ENCODE data around the gene TRPC4AP. TPM values are rescaled to one million over a fixed set of nuclear protein-coding genes. Genes with fewer than 3 reads are reported as not detected.
"Not testable (repeated sequence)": the region's sequence is repeated elsewhere in the genome, so short reads cannot be mapped to it uniquely, and the experiment has no call there.

The TRPC4AP gene
- total RNA-seq, 2 donors from 2014 or later: 72.8 to 78.6 TPM

DNA sequence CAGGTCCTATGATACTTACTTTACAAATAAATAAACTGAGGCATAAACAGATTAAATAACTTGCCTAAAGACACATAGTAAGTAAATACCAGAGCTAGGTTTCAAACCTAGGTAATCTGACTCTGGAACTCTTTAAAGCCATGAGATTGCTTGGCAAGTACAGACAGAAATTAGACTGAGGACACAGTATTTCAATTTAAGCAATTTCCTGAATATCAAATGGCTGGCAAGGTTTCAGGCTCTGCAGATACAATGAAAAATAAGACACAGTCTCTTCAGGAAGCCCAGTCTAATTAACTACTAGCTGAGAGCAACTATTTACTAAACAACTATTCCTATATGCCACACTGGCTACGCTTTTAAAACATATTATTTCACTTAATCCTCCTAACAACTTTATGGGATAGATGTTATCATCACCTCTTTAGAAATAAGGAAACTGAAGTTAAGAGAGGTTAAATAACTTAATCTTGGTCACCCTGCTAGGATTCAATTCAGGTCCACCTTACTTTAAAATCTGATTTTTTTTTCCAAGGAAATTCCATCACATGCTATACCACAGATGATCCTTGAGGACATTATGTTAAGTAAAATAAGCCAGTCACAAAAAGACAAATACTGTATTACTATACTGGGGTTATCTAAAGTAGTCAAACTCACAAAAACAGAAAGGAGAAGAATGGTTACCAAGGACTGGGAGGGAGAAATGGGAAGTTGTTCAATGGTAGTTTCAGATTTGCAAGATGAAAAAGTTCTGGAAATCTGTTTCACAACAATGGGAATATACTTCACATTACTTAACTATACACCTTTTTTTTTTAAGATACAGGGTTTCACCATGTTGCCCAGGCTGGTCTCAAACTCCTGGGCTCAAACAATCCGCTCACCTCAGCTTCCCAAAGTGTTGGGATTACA is 4.1 kb downstream of the TRPC4AP start:
- Mint-ChIP-seq H3K36me3 (ENCODE audit: insufficient read depth in 2 of 2) (peaks cover 7 to 11% of the 10 kb centered on the region in 2 donors), H3K27me3 (ENCODE audit: low read depth) (no peaks in the 10 kb centered on the region), H3K4me1 (ENCODE audit: low read depth) (peaks cover 64% of the 10 kb centered on the region), H3K4me3 (peak overlapping the region in 1 of 2 donors; percentile 68), H3K27ac (peak overlapping the region; percentile 59), H3K9me3 (no peaks in the 10 kb centered on the region)
- ATAC-seq (replicated peaks in 1 of 2): no peak
- DNase-seq: no peak

DNA sequence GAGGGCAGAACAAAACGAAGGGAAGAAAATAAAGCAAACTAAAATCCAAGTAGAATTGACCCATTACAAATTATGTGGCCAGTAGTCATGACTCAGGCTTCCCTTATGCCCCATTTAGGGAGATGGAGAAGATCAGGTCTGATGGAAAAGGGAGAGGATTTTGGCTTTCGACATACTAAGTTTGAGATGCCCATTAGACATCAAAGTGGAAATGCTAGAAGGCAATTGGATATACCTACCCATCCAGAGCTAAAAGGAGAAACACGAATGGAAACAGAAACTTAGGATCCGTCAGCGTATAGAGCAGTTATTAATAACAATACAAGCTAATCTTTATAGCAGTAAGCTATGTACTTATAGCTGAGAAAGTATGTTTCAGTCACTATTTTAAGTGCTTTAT is 4.8 kb downstream of the TRPC4AP start:
- Mint-ChIP-seq H3K4me3 (peak overlapping the region in 1 of 2 donors; percentile 68), H3K9me3 (no peaks in the 10 kb centered on the region), H3K27ac (peak overlapping the region; percentile 75), H3K27me3 (ENCODE audit: low read depth) (no peaks in the 10 kb centered on the region), H3K36me3 (ENCODE audit: insufficient read depth in 2 of 2) (peaks cover 7 to 11% of the 10 kb centered on the region in 2 donors), H3K4me1 (ENCODE audit: low read depth) (peaks cover 63% of the 10 kb centered on the region)
- DNase-seq (no peak), ATAC-seq (replicated peaks in 1 of 2) (no peak)

DNA sequence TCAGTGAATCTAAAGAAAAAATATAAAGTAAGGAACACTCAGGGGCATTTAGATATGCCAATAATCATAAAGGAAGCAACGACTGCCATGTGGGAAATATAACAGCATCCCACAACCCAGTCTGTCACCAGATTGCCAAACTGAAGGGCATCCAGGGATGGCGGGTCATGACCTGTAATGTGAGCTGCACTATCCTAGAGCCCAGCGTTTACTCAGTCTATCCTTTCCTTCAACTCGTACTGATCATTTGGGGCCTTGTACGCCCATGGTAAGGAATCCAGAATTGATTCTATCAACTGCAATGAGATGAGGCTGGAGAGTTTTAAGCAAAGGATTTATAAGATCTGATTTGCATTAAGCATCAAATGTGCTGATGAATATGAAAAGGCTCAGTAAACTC is 5.3 kb downstream of the TRPC4AP start:
- Mint-ChIP-seq H3K36me3 (ENCODE audit: insufficient read depth in 2 of 2) (peaks cover 7 to 11% of the 10 kb centered on the region in 2 donors), H3K27ac (peak overlapping the region; percentile 75), H3K4me1 (ENCODE audit: low read depth) (peaks cover 65% of the 10 kb centered on the region), H3K9me3 (no peaks in the 10 kb centered on the region), H3K27me3 (ENCODE audit: low read depth) (no peaks in the 10 kb centered on the region), H3K4me3 (peak overlapping the region in 1 of 2 donors; percentile 68)
- DNase-seq (no peak), ATAC-seq (replicated peaks in 1 of 2) (no peak)

DNA sequence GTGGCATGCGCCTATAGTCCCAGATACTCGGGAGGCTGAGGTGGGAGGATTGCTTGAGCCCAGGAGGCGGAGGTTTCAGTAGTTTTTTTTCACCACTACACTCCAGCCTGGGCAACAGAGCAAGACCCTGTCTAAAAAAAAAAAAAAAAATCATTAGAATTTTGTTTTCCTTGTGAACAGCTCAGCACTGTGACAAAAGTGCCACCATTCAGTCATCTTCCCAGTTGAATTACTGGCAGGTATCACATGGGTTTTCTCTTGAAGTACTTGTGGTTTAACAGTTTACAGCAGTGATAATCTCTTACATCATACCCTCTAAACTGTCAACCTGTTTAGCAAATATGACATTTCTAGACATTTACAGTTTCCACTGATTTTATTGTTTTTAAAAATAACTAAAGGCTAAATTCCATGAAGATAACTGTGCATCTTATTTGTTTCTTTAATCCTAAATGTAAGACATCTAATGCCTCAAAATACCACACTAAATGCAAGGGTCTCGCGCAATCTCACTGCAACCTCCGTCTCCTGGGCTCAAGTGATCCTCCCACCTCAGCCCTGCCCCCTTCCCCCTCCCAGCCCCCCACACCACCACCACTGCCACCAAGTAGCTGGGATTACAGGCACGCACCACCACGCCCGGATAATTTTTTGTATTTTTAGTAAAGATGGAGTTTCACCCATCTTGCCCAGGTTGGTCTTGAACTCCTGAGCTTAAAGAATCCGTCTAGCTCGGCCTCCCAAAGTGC is 7.0 kb downstream of the TRPC4AP start:
- Mint-ChIP-seq H3K27me3 (ENCODE audit: low read depth) (no peaks in the 10 kb centered on the region), H3K27ac (peak overlapping the region; percentile 87), H3K36me3 (ENCODE audit: insufficient read depth in 2 of 2) (peaks cover 3 to 8% of the 10 kb centered on the region in 2 donors), H3K9me3 (no peaks in the 10 kb centered on the region), H3K4me1 (ENCODE audit: low read depth) (peaks cover 66% of the 10 kb centered on the region), H3K4me3 (peak overlapping the region; percentile 51 to 69)
- peak in 1 of 2 donors; percentile 37 for DNase-seq
- peak; percentile 94 to 98 for ATAC-seq (replicated peaks in 1 of 2)

DNA sequence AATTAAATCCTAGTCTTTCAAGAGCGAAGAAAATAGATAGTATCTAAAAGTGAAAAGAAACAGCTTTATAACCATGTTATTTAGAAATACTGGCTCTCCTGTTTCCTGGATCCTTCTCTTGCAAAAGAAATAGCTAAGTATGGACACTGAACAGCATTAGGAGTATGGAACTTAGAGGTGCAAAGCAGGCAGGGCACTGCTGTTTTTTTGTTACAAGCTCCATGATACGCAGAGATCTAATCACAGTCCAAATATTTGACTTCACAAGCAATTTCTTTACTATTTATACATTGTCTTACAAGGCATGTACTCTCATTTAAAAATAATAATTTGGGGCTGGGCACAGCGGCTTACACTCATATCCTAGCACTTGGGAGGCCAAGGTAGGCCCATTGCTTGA is 7.6 kb downstream of the TRPC4AP start:
- ATAC-seq (replicated peaks in 1 of 2): no peak
- Mint-ChIP-seq H3K4me3 (peak overlapping the region; percentile 31 to 56), H3K9me3 (no peaks in the 10 kb centered on the region), H3K27ac (peak overlapping the region; percentile 87), H3K27me3 (ENCODE audit: low read depth) (no peaks in the 10 kb centered on the region), H3K4me1 (ENCODE audit: low read depth) (peaks cover 66% of the 10 kb centered on the region), H3K36me3 (ENCODE audit: insufficient read depth in 2 of 2) (peaks cover 3 to 8% of the 10 kb centered on the region in 2 donors)
- DNase-seq: no peak

DNA sequence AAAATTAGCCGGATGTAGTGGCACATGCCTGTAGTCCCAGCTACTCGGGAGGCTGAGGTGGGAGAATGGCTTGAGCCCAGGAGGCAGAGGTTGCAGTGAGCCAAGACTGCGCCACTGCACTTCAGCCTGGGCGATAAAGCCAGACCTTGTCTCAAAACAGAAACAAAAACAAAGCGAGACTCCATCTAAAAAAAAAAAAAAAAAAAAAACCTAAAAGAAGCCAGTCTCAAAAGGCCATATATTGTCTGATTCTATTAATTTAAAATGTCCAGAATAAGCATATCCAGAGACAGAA is 12.3 kb downstream of the TRPC4AP start:
- peak overlapping the region; percentile 95 for H3K27ac Mint-ChIP-seq
- ATAC-seq (replicated peaks in 1 of 2); DNase-seq; H3K27me3 Mint-ChIP-seq (ENCODE audit: low read depth); H3K9me3 Mint-ChIP-seq: not testable (repeated sequence)
- peaks cover 13 to 24% of the 10 kb centered on the region in 2 donors for H3K36me3 Mint-ChIP-seq (ENCODE audit: insufficient read depth in 2 of 2)
- peak overlapping the region in 1 of 2 donors; percentile 47 for H3K4me3 Mint-ChIP-seq
- H3K4me1 Mint-ChIP-seq (ENCODE audit: low read depth): peaks cover 56% of the 10 kb centered on the region

DNA sequence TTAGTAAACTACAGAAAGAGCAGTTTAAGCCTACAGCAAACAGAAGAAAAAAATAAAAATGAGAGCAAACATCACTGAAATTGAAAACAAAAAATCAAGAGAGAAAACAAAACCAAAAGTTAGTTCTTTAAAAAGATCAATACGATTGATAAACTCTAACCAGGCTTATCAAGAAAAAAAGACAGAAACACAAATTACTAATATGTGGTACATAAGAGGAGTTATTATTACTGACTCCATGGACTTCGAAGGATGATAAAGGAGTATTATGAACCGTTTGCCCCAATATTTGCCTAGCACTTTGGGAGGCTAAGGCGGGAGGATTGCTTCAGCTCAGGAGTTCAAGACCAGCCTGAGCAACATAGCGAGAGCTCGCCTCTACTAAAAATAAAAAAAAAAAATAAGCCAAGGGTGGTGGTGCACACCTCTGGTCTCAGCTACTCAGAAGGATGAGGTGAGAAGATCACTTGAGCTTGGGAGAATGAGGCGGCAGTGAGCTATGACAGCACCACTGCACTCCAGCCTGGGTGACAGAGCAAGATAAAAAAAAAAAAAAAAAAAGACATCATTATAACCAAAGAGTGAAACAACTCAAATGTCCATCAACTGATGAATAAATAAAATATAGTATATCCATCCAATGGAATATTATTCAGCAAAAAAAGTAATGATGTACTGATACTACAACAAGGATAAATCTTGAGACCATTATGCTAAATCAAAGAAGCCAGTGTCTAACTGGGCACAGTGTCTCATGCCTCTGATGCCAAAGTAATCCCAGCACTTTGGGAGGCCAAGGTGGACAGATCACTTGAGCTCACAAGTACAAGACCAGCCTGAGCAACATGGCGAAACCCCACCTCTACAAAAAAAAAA is 12.9 kb downstream of the TRPC4AP start:
- ATAC-seq (replicated peaks in 1 of 2) (peak in 1 of 2 donors; percentile 49), DNase-seq (no peak)
- Mint-ChIP-seq H3K4me3 (peak overlapping the region; percentile 23 to 84), H3K27me3 (ENCODE audit: low read depth) (no peaks in the 10 kb centered on the region), H3K9me3 (peaks cover 0 to 2% of the 10 kb centered on the region in 2 donors), H3K36me3 (ENCODE audit: insufficient read depth in 2 of 2) (peaks cover 15 to 26% of the 10 kb centered on the region in 2 donors), H3K4me1 (ENCODE audit: low read depth) (peaks cover 50% of the 10 kb centered on the region), H3K27ac (peak overlapping the region; percentile 95)

DNA sequence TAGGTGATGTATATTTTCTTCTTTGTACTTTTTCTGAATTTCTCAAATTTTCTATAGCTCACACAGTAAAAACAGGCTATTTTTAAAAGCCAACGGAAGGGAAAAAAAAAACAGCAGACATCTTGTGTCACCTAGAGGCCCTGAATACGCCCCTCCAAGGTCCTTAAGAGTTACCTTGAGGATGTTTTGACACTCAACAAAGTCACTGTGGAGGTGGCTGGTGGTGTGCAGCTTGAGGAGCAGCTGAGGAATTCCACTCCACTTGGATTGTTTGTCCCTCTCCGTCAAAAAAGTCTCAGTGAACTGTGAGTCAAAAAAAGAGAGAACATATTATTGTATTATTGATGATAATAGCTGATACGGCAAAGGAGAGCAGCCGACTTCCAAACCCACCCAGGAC is 14.7 kb downstream of the TRPC4AP start:
- Mint-ChIP-seq H3K4me1 (ENCODE audit: low read depth) (peaks cover 44% of the 10 kb centered on the region), H3K4me3 (no peak overlapping the region), H3K36me3 (ENCODE audit: insufficient read depth in 2 of 2) (peaks cover 22 to 41% of the 10 kb centered on the region in 2 donors), H3K9me3 (peaks cover 1 to 9% of the 10 kb centered on the region in 2 donors), H3K27ac (peak overlapping the region; percentile 85), H3K27me3 (ENCODE audit: low read depth) (no peaks in the 10 kb centered on the region)
- no peak for DNase-seq
- no peak for ATAC-seq (replicated peaks in 1 of 2)

DNA sequence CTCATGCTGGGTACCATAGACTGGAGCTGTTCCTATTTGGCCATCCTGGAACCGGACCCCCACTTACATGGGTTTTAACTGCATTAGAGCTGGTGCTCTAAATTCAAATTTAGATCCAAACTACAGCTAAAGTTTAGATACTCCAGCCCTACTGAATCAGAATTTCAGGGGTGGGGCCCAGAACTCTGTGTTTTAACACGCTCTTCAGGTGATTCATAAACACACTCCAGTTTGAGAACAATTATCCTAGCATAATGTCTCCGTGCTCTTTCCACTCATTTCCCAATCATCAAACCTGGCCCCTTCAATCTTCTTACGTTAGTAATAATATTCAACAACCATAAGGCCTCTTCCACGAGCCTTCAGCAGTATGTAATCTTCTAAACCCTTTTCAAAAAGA is 15.3 kb downstream of the TRPC4AP start:
- peaks cover 23 to 44% of the 10 kb centered on the region in 2 donors for H3K36me3 Mint-ChIP-seq (ENCODE audit: insufficient read depth in 2 of 2)
- H3K4me1 Mint-ChIP-seq (ENCODE audit: low read depth): peaks cover 41% of the 10 kb centered on the region
- peak overlapping the region; percentile 38 for H3K27ac Mint-ChIP-seq
- ATAC-seq (replicated peaks in 1 of 2) (no peak), DNase-seq (no peak)
- peaks cover 2 to 9% of the 10 kb centered on the region in 2 donors for H3K9me3 Mint-ChIP-seq
- H3K27me3 Mint-ChIP-seq (ENCODE audit: low read depth): no peaks in the 10 kb centered on the region
- no peak overlapping the region for H3K4me3 Mint-ChIP-seq

DNA sequence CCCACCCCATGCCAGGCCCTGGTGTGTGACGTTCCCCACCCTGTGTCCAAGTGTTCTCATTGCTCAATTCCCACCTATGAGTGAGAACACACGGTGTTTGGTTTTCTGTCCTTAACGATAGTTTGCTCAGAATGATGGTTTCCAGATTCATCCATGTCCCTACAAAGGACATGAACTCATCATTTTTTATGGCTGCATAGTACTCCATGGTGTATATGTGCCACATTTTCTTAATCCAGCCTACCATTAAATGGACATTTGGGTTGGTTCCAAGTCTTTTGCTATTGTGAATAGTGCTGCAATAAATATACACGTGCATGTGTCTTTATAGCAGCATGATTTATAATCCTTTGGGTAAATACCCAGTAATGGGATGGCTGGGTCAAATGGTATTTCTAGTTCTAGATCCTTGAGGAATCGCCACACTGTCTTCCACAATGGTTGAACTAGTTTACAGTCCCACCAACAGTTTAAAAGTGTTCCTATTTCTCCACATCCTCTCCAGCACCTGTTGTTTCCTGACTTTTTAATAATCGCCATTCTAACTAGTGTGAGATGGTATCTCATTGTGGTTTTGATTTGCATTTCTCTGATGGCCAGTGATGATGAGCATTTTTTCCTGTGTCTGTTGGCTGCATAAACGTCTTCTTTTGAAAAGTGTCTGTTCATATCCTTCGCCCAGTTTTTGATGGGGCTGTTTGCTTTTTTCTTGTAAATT is 21.0 kb downstream of the TRPC4AP start:
- H3K27ac Mint-ChIP-seq; H3K4me3 Mint-ChIP-seq; H3K9me3 Mint-ChIP-seq; DNase-seq; H3K27me3 Mint-ChIP-seq (ENCODE audit: low read depth); ATAC-seq (replicated peaks in 1 of 2): not testable (repeated sequence)
- H3K4me1 Mint-ChIP-seq (ENCODE audit: low read depth): peaks cover 43% of the 10 kb centered on the region
- peaks cover 20 to 54% of the 10 kb centered on the region in 2 donors for H3K36me3 Mint-ChIP-seq (ENCODE audit: insufficient read depth in 2 of 2)

DNA sequence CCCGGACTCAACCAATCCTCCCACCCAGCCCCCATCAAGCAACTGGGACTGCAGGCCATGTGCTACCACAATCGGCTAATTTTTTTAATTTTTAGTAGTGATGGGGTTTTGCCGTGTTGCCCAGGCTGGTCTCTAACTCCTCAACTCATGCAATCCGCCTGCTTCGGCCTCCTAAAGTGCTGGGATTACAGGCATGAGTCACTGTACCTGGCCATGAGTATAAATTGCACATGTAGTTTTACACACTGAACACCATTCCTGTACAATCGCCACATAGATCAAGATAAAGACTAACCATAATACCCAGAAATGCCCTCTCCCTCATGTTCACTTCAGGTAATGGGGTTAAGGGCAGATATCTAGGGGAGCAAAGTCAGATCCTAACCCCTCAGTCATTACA is 26.4 kb downstream of the TRPC4AP start:
- H3K27ac Mint-ChIP-seq: no peak overlapping the region
- H3K36me3 Mint-ChIP-seq (ENCODE audit: insufficient read depth in 2 of 2): peaks cover 7 to 26% of the 10 kb centered on the region in 2 donors
- no peaks in the 10 kb centered on the region for H3K27me3 Mint-ChIP-seq (ENCODE audit: low read depth)
- ATAC-seq (replicated peaks in 1 of 2) (no peak), DNase-seq (no peak)
- H3K4me3 Mint-ChIP-seq: no peak overlapping the region
- H3K4me1 Mint-ChIP-seq (ENCODE audit: low read depth): peaks cover 81% of the 10 kb centered on the region
- H3K9me3 Mint-ChIP-seq: no peaks in the 10 kb centered on the region

DNA sequence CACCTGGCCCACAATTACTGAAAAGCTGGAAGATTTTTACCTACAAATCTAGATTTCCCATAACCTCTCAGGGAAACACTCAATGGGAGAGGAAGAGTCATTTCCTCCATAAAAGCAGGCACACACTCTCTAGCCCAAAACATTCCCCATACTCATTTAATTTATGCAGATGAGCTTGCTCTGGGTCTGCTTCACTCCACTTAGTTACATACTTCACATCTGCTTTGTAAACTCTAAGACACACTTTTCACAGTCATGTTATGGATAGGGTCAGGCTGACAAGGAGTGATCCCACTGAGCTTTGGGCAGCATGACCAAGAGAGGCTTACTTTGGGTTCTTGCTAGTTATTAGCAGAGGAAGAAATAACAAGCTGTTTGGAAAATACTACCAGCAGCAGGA is 27.4 kb downstream of the TRPC4AP start:
- no peak for ATAC-seq (replicated peaks in 1 of 2)
- peaks cover 79% of the 10 kb centered on the region for H3K4me1 Mint-ChIP-seq (ENCODE audit: low read depth)

More for the DNA sequence above, 27.4 kb downstream of the TRPC4AP start:
- Mint-ChIP-seq H3K27me3 (ENCODE audit: low read depth) (no peaks in the 10 kb centered on the region), H3K27ac (peak overlapping the region; percentile 66), H3K9me3 (no peaks in the 10 kb centered on the region), H3K36me3 (ENCODE audit: insufficient read depth in 2 of 2) (peaks cover 7 to 24% of the 10 kb centered on the region in 2 donors), H3K4me3 (no peak overlapping the region)
- DNase-seq: no peak

Data from activated T-cell treated with anti-CD3 and anti-CD28 coated beads, Interleukin-2, amount 50 U/mL, for 72 hours (primary cell).